Mesenchymal stem cell (in vitro differentiated cells and primary cell): ENCODE results near the gene QKI.

ENCODE experiments used
- DNase-seq: peaks from one replicate; pipeline ENCODE4 v3.0.0-alpha.2; 2013
- H2AFZ ChIP-seq: one replicate; pipeline ENCODE4 v1.6.1; 2013; ENCODE audit warnings: low read depth, mild to moderate bottlenecking, control low read depth, inconsistent platforms, low read length, moderate library complexity
- H2AK5ac ChIP-seq: 2 replicates; pipeline ENCODE4 v1.6.1; 2013; ENCODE audit warnings: low read length, moderate library complexity, mild to moderate bottlenecking, inconsistent platforms; ENCODE audit not compliant: severe bottlenecking
- H2BK120ac ChIP-seq: one replicate; pipeline ENCODE4 v1.6.1; 2013; ENCODE audit warnings: low read depth, mild to moderate bottlenecking, inconsistent platforms, low read length, moderate library complexity
- H2BK12ac ChIP-seq, 2 experiments: one replicate each; pipeline ENCODE4 v1.6.1; 2013; ENCODE audit warnings: inconsistent platforms in 2 of 2, low read length in 2 of 2, mild to moderate bottlenecking in 2 of 2, moderate library complexity in 2 of 2, control low read depth in 1 of 2
- H2BK15ac ChIP-seq: one replicate; pipeline ENCODE4 v1.6.1; 2013; ENCODE audit warnings: mild to moderate bottlenecking, low read depth, inconsistent platforms; ENCODE audit not compliant: poor library complexity, severe bottlenecking
- H2BK5ac ChIP-seq: 2 replicates; pipeline ENCODE4 v1.6.1; 2013; ENCODE audit warnings: low read depth, mild to moderate bottlenecking, low read length, control low read depth, inconsistent platforms; ENCODE audit not compliant: poor library complexity, severe bottlenecking
- H3K14ac ChIP-seq, 2 experiments: one replicate each; pipeline ENCODE4 v1.6.1; 2013; ENCODE audit warnings: inconsistent platforms in 2 of 2, low read length in 2 of 2, control low read depth in 1 of 2, mild to moderate bottlenecking in 1 of 2, moderate library complexity in 1 of 2
- H3K18ac ChIP-seq, 2 experiments: one replicate each; pipeline ENCODE4 v1.6.1; 2013; ENCODE audit warnings: inconsistent platforms in 2 of 2, low read length in 2 of 2, control low read depth in 1 of 2, low read depth in 1 of 2, mild to moderate bottlenecking in 1 of 2
- H3K23ac ChIP-seq, 2 experiments: one replicate each; pipeline ENCODE4 v1.6.1; 2013; ENCODE audit warnings: inconsistent platforms in 2 of 2, low read length in 2 of 2, mild to moderate bottlenecking in 2 of 2, moderate library complexity in 2 of 2, control low read depth in 1 of 2
- H3K27ac ChIP-seq: 2 replicates; pipeline ENCODE4 v1.5.1; 2013; ENCODE audit warnings: mild to moderate bottlenecking, moderate library complexity, low read length, control low read depth, inconsistent platforms; ENCODE audit not compliant: poor library complexity, severe bottlenecking
- H3K27me3 ChIP-seq, 2 experiments: 2 replicates each; pipeline versions ENCODE4 v1.6.1 to v1.7.0; 2013; ENCODE audit warnings: low read length in 2 of 2, mild to moderate bottlenecking in 2 of 2, moderate library complexity in 2 of 2, control low read depth in 1 of 2, inconsistent platforms in 1 of 2; ENCODE audit not compliant: control insufficient read depth in 1 of 2, insufficient read depth in 1 of 2
- H3K36me3 ChIP-seq, 2 experiments: 2 replicates each; pipeline versions ENCODE4 v1.6.1 to v1.7.0; 2013; ENCODE audit warnings: low read length in 2 of 2, control low read depth in 1 of 2, inconsistent platforms in 1 of 2, low read depth in 1 of 2, mild to moderate bottlenecking in 1 of 2; ENCODE audit not compliant: insufficient read depth in 2 of 2, control insufficient read depth in 1 of 2
- H3K4ac ChIP-seq, 2 experiments: one replicate each; pipeline ENCODE4 v1.6.1; 2013; ENCODE audit warnings: inconsistent platforms in 2 of 2, low read length in 2 of 2, mild to moderate bottlenecking in 2 of 2, moderate library complexity in 2 of 2, control low read depth in 1 of 2, low read depth in 1 of 2
- H3K4me1 ChIP-seq: 2 replicates; pipeline ENCODE4 v1.6.1; 2013; ENCODE audit warnings: low read depth, low read length, control low read depth; ENCODE audit not compliant: control insufficient read depth, insufficient read depth
- H3K4me2 ChIP-seq: 2 replicates; pipeline ENCODE4 v1.6.1; 2013; ENCODE audit warnings: low read length, mild to moderate bottlenecking, inconsistent platforms; ENCODE audit not compliant: poor library complexity, severe bottlenecking
- H3K4me3 ChIP-seq, 2 experiments: 2 replicates each; pipeline versions ENCODE4 v1.5.1 to v1.7.0; 2013; ENCODE audit warnings: low read length in 2 of 2, mild to moderate bottlenecking in 2 of 2, control low read depth in 1 of 2, low read depth in 1 of 2; ENCODE audit not compliant: insufficient read depth in 1 of 2
- H3K79me1 ChIP-seq: replicated peaks from 2 replicates; pipeline ENCODE4 v1.6.1; 2013; ENCODE audit warnings: mild to moderate bottlenecking, control low read depth, low read length, inconsistent platforms; ENCODE audit not compliant: poor library complexity, severe bottlenecking
- H3K9ac ChIP-seq: 2 replicates; pipeline ENCODE4 v1.7.0; 2013; ENCODE audit warnings: mild to moderate bottlenecking, low read length, moderate library complexity
- H3K9me3 ChIP-seq: 2 replicates; pipeline ENCODE4 v1.7.0; 2013; ENCODE audit warnings: mild to moderate bottlenecking, low read length; ENCODE audit not compliant: control insufficient read depth
- H4K8ac ChIP-seq: one replicate; pipeline ENCODE4 v1.6.1; 2013; ENCODE audit warnings: inconsistent platforms, mild to moderate bottlenecking, low read length, moderate library complexity
- H4K91ac ChIP-seq: one replicate; pipeline ENCODE4 v1.6.1; 2013; ENCODE audit warnings: mild to moderate bottlenecking, low read length, inconsistent platforms
- WGBS: methylation state at CpG from one replicate; pipeline ENCODE4 v1.1.7; 2013; ENCODE audit warnings: mixed read lengths; 5-methylcytosine and 5-hydroxymethylcytosine counted together

QKI gene

GRCh38 chr6:163626073-163626867 is 211.8 kb downstream of the QKI start:
- H2AFZ ChIP-seq: no peak overlapping the region
- 88% methylated on average over 7 of the region's 8 CpGs for WGBS
- H4K91ac ChIP-seq: no peak overlapping the region
- H2AK5ac ChIP-seq: no peak overlapping the region
- no peaks in the 10 kb centered on the region for H3K36me3 ChIP-seq
- H2BK12ac ChIP-seq: peak overlapping the region in 1 of 2 experiments; percentile 41
- H3K4ac ChIP-seq: no peak overlapping the region
- H3K23ac ChIP-seq: no peak overlapping the region
- no peak overlapping the region for H3K4me3 ChIP-seq
- no peak overlapping the region for H3K27ac ChIP-seq
- H2BK120ac ChIP-seq: no peak overlapping the region
- H4K8ac ChIP-seq: no peak overlapping the region
- no peak overlapping the region for H3K9ac ChIP-seq
- H3K4me1 ChIP-seq: no peaks in the 10 kb centered on the region
- no peak overlapping the region for H3K14ac ChIP-seq
- H3K4me2 ChIP-seq: no peak overlapping the region
- no peak overlapping the region for H2BK15ac ChIP-seq
- H3K79me1 ChIP-seq: no peaks in the 10 kb centered on the region
- DNase-seq: no peak
- H3K9me3 ChIP-seq: peaks cover 4% of the 10 kb centered on the region
- no peak overlapping the region for H2BK5ac ChIP-seq
- H3K18ac ChIP-seq: no peak overlapping the region
- H3K27me3 ChIP-seq: peaks cover 0 to 6% of the 10 kb centered on the region in 2 experiments

GRCh38 chr6:163627274-163628062 is 212.9 kb downstream of the QKI start:
- Histone ChIP-seq H2AK5ac (no peak overlapping the region), H3K18ac (no peak overlapping the region), H2BK15ac (no peak overlapping the region), H4K91ac (no peak overlapping the region), H3K79me1 (no peaks in the 10 kb centered on the region), H3K4me2 (no peak overlapping the region), H2BK12ac (no peak overlapping the region), H3K4me1 (no peaks in the 10 kb centered on the region), H3K27me3 (peaks cover 0 to 6% of the 10 kb centered on the region in 2 experiments), H2AFZ (no peak overlapping the region), H3K14ac (no peak overlapping the region), H3K23ac (no peak overlapping the region), H3K4ac (no peak overlapping the region), H3K36me3 (no peaks in the 10 kb centered on the region), H3K27ac (no peak overlapping the region), H4K8ac (no peak overlapping the region), H3K9ac (no peak overlapping the region), H3K4me3 (no peak overlapping the region), H3K9me3 (no peaks in the 10 kb centered on the region), H2BK120ac (no peak overlapping the region), H2BK5ac (no peak overlapping the region)
- DNase-seq: no peak
- WGBS: 84% methylated on average over 9 of the region's 11 CpGs
